ENCODE data around the gene CEP350.

CEP350 gene

DNA sequence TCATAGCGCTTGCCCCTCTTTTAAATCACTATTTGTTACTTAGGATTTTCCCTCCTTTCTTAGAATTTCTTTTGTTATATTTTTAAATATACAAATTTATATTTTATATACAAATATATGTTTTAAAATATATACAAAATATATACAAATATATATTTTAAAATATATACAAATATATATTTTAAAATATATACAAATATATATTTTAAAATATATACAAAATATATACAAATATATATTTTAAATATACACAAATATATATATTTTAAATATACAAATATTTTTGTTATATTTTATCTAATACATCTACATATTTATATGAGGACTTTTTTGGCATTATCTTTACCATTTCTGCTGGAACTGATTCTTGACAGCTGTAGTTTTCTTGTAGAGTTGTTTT is 149.2 kb downstream of the CEP350 start:
- DNase-seq (ENCODE audit: low spot score) = no peak
- in situ Hi-C loops (cut with MboI; ENCODE audit: low sequenced_read_pairs, unreplicated experiment) = no loop called here
- TF ChIP-seq CTCF (IDR thresholded peaks at IDR 0.05; ENCODE audit: borderline replicate concordance, control extremely low read depth, extremely low read depth, insufficient read depth, missing control alignments) = no peak

GRCh38 chr1:180112091-180112490 is 157.5 kb downstream of the CEP350 start:
- TF ChIP-seq CTCF (IDR thresholded peaks at IDR 0.05; ENCODE audit: borderline replicate concordance, control extremely low read depth, extremely low read depth, insufficient read depth, missing control alignments) = no peak
- in situ Hi-C loops (cut with MboI; ENCODE audit: low sequenced_read_pairs, unreplicated experiment) = no loop called here
- no peak for DNase-seq (ENCODE audit: low spot score)

DNA sequence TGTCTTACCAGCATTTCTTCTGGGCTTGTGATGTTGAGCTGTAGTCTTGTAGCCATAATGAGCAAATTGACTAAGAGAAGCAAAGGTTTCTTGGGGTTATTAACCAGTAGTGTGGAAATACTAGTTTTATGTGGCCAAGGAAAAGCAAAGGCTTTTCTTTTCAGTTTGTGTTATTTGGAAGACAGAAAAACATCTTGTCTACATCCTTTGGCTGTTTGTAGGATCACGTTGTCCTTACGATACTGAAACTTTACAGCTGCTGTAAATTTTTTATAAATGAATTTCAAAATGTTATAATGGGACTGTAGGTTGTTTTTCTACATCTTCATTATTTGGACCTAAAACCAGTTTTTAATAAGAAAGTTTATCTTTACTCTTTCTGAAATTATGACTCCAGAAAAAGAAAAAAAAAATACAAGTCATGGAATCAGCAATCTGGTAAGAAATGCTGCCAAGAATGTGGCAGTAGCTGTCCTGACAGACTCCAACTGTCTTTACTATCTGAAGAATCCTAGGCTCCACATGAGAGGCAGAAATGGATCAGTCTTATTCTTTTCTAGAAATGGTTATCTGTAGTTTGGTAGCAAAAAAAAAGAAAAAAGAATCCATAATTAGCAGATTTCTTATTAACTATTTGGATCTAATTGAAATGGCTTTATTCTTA is 158.5 kb downstream of the CEP350 start:
- no peak for TF ChIP-seq CTCF (IDR thresholded peaks at IDR 0.05; ENCODE audit: borderline replicate concordance, control extremely low read depth, extremely low read depth, insufficient read depth, missing control alignments)
- in situ Hi-C loops (cut with MboI; ENCODE audit: low sequenced_read_pairs, unreplicated experiment) = no loop called here
- DNase-seq (ENCODE audit: low spot score) = no peak

- no peak for TF ChIP-seq CTCF (IDR thresholded peaks at IDR 0.05; ENCODE audit: borderline replicate concordance, control extremely low read depth, extremely low read depth, insufficient read depth, missing control alignments)
- in situ Hi-C loops (cut with MboI; ENCODE audit: low sequenced_read_pairs, unreplicated experiment) = no loop called here
- no peak for DNase-seq (ENCODE audit: low spot score)
Measured at GRCh38 chr1:180114396-180114945, 159.9 kb downstream of the CEP350 start.

DNA sequence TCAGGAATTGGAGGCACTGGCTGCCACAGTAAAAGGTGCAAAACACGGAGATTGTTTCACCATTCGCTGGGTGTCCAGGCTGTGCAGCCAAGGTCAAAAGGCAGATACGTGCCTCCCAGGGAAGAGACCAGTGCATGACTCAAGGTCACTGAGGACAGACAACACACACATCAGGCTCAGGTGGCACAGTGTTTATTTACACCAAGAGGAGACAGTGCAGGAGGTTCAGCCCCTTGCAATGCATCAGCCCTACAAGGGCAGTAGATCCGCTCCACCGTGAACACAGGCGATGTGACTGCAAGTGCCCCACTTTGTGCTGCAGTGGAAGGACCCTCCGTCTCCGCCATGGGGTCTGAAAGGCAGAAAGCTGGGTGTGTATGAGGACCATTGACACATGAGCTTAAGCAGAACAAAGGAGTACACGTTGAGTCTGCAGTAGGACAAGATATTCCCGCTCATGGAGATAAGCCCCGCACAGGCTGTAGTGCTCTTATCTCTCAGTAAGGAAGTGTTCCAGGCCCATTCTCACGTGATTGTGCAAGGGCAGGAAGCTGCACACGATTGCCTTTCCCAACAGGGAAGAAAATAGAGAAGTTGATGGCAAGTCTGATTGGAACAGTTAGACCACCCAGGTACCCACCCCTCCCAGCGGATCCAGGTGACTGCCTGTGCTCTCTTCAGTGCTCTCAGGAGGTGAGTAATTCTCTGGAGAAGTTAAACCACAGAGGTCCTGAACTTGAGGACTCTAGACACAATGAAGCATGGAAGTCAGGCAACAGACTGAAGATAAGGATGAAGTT is 162.6 kb downstream of the CEP350 start:
- in situ Hi-C loops (cut with MboI; ENCODE audit: low sequenced_read_pairs, unreplicated experiment) = no loop called here
- DNase-seq (ENCODE audit: low spot score) = no peak
- TF ChIP-seq CTCF (IDR thresholded peaks at IDR 0.05; ENCODE audit: borderline replicate concordance, control extremely low read depth, extremely low read depth, insufficient read depth, missing control alignments) = no peak

- no peak for DNase-seq (ENCODE audit: low spot score)
- no peak for TF ChIP-seq CTCF (IDR thresholded peaks at IDR 0.05; ENCODE audit: borderline replicate concordance, control extremely low read depth, extremely low read depth, insufficient read depth, missing control alignments)
- in situ Hi-C loops (cut with MboI; ENCODE audit: low sequenced_read_pairs, unreplicated experiment) = no loop called here
Measured at GRCh38 chr1:180117764-180118116, 163.1 kb downstream of the CEP350 start.
